Ovary (tissue), 3 donors: ENCODE results near the gene TRIM33.

Experiments used
- POLR2A ChIP-seq: fragments of 450-650 bp; IDR thresholded peaks from one replicate; pipeline ENCODE4 v1.6.1; 2017; ENCODE audit warnings: antibody characterized with exemption, mild to moderate bottlenecking, moderate library complexity
- TF ChIP-seq, protein P1 (sequence below), 3 donors: fragments of 450-650 bp in 2 of 3; fragments of 200-600 bp in 1 of 3; IDR thresholded peaks; one replicate each; pipeline versions ENCODE4 v1.5.1 to v1.8.0; 2016 to 2022; ENCODE audit warnings: antibody characterized with exemption in 3 of 3, mild to moderate bottlenecking in 1 of 3
- donor health status: DM: no; HTN: no; CAD: no.

DNA sequence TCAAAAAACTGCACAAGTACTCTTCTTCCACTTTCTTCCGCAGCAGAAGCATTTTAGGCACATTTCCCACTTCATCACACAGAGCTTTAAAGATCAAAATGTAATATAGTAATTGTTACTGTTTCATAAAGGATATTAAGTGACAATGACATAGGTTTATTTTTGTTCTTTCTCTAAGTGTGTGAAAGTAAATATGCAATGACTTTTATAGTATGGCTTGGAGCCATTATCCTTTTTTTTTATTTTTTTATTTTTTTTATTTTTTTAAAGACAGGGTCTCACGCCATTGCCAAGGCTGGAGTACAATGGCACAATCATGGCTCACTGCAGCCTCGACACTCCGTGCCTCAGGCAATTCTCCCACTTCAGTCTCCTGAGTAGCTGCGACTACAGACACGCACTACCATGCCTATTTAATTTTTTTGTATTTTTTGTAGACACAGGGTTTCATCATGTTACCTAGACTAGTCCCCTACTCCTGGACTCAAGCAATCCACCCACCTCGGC is 7.0 kb downstream of the TRIM33 start:
- TF ChIP-seq, protein P1, sequence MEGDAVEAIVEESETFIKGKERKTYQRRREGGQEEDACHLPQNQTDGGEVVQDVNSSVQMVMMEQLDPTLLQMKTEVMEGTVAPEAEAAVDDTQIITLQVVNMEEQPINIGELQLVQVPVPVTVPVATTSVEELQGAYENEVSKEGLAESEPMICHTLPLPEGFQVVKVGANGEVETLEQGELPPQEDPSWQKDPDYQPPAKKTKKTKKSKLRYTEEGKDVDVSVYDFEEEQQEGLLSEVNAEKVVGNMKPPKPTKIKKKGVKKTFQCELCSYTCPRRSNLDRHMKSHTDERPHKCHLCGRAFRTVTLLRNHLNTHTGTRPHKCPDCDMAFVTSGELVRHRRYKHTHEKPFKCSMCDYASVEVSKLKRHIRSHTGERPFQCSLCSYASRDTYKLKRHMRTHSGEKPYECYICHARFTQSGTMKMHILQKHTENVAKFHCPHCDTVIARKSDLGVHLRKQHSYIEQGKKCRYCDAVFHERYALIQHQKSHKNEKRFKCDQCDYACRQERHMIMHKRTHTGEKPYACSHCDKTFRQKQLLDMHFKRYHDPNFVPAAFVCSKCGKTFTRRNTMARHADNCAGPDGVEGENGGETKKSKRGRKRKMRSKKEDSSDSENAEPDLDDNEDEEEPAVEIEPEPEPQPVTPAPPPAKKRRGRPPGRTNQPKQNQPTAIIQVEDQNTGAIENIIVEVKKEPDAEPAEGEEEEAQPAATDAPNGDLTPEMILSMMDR (IDR thresholded peaks at IDR 0.05), result no peak
- no peak for TF ChIP-seq POLR2A
